Spleen (tissue), 7 donors: ENCODE results near the gene IRX2.

Experiments used
- POLR2A ChIP-seq, 3 donors: fragments of 450-650 bp; IDR thresholded peaks; one replicate each; pipeline ENCODE4 v1.5.1; 2017; ENCODE audit warnings: antibody characterized with exemption in 3 of 3, mild to moderate bottlenecking in 1 of 3
- TF ChIP-seq, protein P1 (sequence below), 11 experiments: fragments of 200-600 bp in 7 of 11; fragments of 450-650 bp in 4 of 11; sonication (generic) in 4 of 11; IDR thresholded peaks in 8 of 11; conservative IDR thresholded peaks in 3 of 11; 1 replicate in 7 of 11; 2 replicates in 4 of 11; pipeline versions ENCODE4 v1.4.0 to v1.8.0; 2016 to 2021; ENCODE audit warnings: antibody characterized with exemption in 11 of 11, inconsistent platforms in 4 of 11, mild to moderate bottlenecking in 1 of 11
- donor health status: DM: no; HTN: no; CAD: no; lungs with moderate emphysema.
- donor health status: DM: no; HTN: no; CAD: no.
- donor health status: DM: no; HTN: no; CAD: no.

- TF ChIP-seq POLR2A (IDR thresholded peaks at IDR 0.05) = no peak
- TF ChIP-seq, protein P1, sequence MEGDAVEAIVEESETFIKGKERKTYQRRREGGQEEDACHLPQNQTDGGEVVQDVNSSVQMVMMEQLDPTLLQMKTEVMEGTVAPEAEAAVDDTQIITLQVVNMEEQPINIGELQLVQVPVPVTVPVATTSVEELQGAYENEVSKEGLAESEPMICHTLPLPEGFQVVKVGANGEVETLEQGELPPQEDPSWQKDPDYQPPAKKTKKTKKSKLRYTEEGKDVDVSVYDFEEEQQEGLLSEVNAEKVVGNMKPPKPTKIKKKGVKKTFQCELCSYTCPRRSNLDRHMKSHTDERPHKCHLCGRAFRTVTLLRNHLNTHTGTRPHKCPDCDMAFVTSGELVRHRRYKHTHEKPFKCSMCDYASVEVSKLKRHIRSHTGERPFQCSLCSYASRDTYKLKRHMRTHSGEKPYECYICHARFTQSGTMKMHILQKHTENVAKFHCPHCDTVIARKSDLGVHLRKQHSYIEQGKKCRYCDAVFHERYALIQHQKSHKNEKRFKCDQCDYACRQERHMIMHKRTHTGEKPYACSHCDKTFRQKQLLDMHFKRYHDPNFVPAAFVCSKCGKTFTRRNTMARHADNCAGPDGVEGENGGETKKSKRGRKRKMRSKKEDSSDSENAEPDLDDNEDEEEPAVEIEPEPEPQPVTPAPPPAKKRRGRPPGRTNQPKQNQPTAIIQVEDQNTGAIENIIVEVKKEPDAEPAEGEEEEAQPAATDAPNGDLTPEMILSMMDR (IDR thresholded peaks at IDR 0.05 in 8 of 11, conservative IDR thresholded peaks at IDR 0.05 in 3 of 11) = no peak
Observed at GRCh38 chr5:2754581-2755075, 3.2 kb upstream of the IRX2 start.
